ENCODE results near the gene ATP6V1C2.
A peak's percentile ranks its signal among the peaks of the same experiment; 100 is the strongest.

- peak; percentile 25 for TF ChIP-seq CTCF (IDR thresholded peaks at IDR 0.05; ENCODE audit: poor library complexity)
- TF ChIP-seq EZH2phosphoT487 (IDR thresholded peaks at IDR 0.05; ENCODE audit: low read depth, severe bottlenecking, unreplicated experiment): no peak
These were observed 93.3 kb downstream of the ATP6V1C2 start for GRCh38 chr2:10814571-10815331.

Measured in hepatocyte (in vitro differentiated cells).